CD4-positive, alpha-beta T cell treated with Interferon alpha-2 for 1 hour (primary cell): ENCODE measurements around the gene NLRP6.

ENCODE experiments used
- DNase-seq, 2 donors: peaks; one replicate each; pipeline ENCODE4 v3.0.0-alpha.2; 2020 to 2022

Gene NLRP6

DNA sequence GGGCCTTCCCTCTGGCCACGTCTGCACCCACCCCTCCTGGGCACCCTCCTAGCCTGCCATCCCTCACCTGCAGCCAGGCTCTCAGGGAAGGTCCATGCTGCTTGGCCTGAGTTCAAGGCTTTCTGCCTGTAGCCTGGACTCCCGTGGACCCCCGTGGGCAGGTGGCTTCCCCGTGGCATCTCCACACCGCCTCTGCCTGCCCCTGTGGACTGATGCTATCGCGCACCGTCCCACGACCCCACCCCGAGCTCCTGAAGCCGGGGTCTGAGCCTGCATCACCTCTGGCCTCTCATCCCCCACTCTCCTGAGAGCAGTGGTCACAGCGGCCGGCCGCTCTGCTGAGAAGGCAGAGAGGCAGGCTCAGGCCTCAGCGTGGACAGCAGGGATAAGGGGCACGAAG is 16.6 kb downstream of the NLRP6 start:
- DNase-seq = no peak

DNA sequence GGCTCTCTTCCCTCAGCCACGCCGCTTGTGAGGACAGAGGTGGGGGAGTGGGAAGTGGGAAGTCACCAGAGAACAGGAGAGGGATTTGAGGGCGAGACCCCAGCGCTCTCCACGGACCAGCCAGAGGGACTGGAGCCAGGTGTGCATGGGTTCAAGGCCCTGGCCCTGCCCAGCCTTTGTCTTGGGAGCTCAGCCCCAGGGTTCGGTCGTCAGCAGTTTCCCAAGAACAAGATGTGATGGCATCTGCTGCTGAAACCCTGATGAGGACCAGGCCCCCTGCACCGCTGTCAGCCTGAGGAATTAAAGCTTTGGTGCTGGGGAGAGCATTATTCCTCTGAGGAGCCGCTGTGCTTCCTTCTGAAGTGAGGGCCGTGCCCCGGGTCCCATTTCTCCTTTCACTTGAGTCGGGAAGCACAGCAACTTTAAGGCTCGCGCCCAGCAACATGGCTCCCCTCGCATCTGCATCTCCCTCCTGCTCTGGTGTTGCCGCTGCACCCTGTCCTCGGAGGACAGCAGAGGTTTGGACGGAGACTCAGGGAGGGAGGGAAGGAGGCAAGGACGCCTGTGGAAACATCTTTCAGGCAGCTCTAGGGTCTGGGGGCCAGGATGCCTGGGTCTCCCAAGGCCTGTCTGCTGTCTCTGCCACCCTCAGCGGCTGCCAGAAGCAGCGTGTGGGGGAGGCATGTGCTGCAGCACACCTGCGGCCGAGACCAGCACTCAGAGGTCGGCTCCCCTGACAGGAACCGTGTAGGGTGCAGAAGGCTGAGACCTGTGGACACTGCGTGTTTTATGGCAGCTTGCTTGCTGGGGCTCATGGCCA is 17.4 kb downstream of the NLRP6 start:
- no peak for DNase-seq

DNA sequence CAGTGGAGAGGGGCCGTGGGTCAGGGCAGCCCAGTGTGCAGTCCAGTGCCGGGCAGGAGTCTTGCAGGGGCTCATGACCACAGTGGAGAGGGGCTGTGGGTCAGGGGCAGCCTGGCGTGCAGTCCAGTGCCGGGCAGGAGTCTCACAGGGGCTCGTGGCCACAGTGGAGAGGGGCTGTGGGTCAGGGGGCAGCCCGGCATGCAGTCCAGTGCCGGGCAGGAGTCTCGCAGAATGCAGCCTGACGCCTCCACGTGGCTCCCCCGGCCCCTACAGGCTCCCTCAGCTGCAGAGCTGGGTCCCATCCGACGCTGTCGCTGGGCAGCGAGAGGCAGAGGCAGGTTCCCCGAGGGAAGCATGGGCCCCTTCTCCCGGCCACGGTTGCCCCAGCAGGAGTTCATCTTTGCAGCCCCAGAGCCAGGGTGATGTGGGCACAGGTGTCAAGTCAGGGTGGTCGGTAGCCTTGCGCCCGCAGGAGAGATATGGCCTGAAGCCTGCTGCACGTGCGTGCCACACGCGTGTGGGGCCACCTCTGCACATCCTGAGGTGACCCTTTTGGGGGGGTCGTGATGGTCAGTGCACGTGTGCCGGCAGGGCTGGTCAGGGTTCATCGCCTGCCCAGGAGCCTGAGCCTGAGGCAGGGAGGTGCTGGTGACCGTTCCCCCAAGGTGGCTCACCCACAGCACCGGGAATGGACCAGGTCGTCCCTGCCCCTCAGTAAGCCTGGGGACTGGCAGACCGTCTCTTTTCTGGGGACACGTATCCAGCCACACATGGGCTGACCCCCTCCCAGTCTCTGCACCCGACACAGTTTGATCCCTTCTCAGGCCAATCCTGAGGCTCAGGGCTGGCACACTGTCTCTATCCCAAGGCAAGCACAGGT is 18.2 kb downstream of the NLRP6 start:
- no peak for DNase-seq

DNA sequence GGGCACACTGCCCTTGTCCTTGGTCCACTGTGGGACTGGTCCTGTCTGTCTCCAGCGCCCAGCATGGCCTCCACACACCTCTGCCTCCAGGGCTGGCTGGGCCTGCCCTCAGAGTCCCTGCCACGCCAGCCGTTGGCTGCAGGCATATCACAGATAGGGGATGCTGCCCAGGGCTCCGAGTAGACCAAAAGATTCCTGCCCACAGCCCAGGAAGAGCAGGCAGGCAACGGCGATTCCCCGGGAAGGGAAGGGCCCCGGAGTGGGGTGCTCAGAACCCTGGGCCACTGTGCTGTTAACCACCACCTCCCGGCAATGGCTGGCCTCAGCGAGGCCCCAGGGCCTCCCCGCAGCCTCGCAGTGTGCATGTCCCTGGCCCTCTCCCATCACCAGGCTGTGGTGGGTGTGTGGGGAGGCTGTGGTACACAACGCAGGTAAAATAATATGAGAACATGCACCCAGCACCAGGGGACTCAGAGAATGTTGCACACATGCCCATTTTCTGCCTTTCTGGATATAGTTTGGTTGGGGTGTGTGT is 18.9 kb downstream of the NLRP6 start:
- DNase-seq = no peak

DNA sequence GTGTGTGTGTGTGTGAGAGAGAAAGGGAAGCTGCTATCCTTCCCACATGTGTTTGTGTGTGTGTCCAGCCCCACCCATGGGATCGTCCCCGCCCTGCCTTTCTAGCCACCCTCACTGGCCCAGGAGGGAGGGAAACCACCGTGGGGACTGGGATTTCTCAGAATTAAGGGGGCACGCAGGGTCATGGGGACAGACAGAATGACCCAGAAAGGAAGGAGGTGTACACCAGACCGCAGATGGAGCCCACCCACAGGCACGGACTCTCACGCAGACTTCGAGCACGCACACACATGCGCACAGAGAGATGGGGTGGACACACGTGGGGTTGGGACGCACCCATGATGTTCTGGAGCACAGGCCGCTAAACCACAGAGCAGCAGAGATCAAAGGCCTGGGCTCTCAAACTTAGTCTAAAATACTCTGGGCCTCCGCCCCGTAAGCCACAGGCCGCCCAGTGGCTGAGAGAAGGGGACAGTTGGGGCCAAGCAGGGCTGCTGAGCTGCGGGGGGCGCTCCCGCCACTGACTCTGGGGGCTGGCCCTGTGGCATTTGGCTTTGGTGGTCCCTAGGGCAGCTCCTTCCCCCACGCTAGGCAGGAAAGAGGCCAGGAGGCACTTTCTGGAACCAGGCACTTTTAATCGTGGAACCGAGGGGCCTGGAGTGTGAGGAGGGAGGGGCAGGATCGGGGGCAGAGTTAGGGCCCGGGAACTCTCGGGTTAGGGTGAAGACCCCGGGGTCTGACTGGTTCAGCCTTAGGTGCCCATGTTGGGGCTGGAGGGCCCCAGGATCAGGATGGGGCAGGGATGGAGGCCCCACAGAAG is 19.6 kb downstream of the NLRP6 start:
- peak in 1 of 2 donors; percentile 62 for DNase-seq

DNA sequence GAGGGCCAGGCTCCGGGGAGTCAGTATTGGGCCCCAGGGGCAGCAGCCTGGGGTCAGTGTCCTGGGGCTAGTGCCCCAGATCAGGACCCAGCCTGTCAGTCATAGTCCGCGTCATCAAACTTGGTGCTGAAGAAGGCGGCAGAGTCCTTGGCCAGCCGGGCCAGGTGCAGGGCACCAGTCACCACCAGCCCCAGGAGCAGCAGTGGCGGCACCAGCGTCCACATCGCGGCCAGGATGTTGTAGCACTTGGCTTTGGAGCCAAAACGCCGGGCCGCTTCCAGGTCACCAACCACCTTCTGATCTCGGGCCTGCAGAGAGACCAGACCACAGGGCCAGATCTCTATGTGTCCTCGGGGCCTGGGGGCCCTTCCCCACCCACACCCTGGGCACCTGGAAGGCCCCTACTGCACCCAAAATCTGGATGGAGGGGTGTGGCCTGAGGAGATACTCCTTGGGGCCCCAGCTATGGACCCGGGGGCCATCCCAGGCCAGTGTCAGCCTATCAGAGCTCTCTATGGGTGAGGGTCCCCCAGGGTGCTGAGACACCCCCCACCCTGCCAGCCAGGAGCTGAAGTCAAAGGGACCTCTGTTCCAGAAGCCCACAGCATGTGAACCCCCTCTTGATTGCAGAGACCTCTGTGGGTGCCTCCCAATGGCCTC is 20.3 kb downstream of the NLRP6 start:
- DNase-seq = no peak

DNA sequence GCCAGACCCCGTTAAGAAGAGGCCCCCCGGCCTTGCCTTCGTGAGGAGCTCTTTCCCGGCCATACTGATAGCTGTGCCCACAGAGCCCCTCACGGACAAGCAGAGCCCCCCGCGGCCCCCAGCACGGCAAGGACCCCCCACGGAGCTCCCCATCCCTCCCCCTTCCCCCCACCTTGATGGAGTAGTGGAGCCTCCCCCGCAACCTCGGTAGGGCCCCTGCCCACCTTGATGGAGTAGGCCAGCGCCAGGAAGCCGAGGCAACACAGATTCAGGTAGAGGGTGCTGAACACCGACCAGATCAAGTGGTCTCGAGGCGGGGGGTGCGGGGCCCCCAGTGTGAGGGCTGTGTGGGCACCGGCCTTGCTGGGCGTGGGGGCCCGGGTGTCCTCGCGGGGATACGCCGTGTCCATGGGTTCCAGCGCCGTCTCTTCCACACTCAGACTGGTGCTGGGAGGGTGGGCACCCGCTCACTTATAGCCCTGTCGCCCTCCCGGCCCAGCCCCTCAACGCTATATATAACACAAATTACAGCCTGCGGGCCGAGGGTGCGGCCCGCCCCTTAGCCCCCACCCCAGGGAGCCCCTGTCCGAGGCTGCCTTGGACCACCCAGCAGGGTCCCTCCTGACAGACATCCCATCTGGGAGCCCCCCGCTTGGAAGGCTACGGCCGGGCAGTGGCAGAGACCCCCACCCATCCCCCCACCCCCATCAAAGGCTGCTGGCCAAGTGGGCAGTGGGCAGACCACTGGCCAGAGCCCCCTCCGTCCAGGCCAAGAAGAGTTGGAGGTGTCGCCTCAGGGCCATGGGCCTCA is 21.1 kb downstream of the NLRP6 start, which contains the start of gene IFITM5:
Gene IFITM5 (minus strand): TSS at position 446 of the 811 bp plus-strand sequence. CDS start 36 bp downstream, at position 410.
- DNase-seq = no peak

DNA sequence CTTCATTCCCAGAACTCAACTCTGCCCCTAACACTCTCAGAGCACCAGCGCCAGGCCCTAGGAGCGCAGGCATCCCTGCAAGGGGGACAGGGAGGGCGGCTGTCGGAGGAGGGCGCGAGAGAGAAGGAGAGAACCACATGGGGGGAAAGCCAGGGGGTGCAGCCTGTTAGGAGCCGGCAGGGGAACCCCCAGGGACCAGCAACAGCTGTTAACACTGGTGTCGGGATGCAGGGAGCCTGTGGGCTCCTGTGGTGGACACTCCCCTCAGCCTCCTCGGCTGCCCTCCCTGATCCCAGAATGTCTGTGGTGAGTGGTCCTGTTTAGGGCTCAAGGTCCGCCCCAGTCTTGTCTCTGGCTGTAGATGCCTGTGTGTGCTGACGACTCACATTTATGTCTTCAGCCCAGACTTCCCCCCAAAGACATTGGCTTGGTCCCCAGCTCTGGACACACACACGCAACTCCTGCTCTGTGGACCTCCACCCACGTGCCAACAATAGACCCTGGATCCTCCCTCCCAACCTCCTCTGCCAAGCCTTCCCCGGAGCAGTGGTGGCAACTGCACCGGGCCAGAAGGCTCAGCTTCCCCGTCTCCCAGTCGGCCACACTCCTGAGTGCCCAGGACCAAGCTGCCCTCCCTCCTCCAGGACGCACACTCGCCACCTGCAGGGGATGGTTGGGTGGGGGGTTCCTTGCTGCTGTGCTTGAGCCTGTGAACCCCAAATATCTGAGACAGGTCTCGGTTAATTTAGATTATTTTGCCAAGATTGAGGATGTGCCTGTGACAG is 21.9 kb downstream of the NLRP6 start:
- no peak for DNase-seq

DNA sequence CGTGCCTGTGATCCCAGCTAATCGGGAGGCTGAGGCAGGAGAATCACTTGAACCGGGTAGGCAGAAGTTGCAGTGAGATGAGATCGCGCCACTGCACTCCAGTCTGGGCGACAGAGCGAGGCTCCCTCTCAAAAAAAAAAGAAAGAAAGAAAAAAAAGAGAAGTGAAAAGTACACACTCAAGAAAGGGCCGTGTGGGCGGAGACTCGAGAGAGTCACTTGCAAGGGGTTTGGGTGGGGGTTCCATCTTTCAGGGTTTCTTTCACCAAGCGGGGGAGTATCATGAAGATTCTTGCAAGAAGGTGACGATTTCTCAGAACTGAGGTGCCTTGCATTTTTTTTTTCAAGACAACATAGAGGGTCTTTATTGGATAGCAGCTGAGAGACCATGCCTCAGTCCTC is 25.2 kb downstream of the NLRP6 start:
- DNase-seq = no peak

DNA sequence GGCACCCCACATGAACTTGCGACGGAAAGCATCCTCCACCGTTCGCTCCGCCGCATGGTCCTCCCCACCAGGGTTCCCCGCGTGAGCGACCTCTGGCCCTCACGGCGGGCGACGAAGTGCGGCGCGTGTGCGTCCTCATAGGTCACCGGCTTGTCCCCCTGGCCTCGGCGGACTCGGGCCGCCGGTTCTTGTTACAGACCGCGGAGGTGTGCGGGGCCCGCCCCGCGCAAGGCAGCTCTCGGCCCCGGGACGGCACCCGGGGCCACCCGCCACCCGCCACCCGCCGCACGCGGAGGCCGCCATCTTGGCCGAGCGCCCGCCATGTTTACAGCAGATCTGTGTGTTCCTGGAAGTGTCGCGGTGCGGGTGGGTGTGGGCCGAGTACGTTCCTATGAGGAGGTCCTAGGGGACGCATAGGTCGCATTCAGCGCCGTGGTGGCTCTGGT is 25.9 kb downstream of the NLRP6 start:
- DNase-seq = no peak

DNA sequence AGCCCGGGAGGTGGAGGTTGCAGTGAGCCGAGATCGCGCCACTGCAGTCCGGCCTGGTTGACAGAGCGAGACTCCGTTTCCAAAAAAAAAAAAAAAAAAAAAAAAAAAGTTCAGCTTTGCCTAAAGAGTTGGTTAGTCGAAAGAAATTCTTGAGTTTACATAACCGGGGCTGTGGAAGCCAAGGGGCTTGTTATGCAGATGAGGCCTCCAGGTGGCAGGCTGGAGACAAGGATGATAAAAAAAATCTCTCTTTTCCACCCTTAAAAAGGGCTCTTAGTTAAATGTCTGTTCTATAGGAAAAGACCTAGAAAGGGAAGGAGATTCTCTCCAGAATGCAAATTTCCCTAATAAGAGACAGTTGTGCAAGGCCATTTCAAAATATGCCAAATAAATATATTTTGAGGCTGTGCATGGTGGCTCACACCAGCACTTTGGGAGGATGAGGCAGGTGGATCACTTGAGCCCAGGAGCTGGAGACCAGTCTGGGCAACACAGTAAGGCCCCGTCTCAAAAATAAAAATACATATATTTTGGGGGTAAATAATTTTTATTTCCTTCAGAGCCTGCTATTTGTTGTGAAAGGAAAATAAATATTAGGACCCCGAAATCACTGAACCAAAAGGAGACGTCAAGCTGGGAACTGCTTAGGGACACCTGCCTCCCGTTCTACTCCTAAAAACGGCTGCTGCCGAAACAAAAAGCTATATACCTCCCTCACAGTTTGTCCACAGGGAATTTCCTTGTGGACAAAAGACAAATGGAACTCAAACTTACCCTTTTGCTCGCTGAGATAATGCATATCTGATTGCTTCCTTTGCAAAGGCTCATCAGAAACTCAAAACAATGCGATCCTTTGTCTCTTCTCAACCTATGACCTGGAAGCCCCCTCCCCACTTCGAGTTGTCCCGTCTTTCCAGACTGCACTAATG is 27.0 kb downstream of the NLRP6 start:
- DNase-seq = peak; percentile 69 to 81

DNA sequence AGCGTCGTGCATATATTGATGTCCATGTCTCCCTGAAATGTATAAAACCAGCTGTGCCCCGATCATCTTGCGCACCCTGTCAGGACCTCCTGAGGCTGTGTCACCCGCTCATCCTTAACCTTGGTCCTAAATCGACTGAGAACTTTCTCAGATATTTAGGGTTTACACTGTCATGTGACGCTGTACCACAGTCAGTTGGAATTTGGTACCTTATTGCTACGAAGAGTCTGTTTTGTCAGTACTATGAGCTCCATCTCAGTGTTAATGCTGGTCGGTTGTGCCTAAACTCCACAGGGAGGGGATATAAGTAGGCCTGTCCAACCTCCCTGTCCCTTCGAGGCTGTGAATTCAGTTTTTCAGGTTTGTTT is 27.6 kb downstream of the NLRP6 start:
- DNase-seq = no peak

DNA sequence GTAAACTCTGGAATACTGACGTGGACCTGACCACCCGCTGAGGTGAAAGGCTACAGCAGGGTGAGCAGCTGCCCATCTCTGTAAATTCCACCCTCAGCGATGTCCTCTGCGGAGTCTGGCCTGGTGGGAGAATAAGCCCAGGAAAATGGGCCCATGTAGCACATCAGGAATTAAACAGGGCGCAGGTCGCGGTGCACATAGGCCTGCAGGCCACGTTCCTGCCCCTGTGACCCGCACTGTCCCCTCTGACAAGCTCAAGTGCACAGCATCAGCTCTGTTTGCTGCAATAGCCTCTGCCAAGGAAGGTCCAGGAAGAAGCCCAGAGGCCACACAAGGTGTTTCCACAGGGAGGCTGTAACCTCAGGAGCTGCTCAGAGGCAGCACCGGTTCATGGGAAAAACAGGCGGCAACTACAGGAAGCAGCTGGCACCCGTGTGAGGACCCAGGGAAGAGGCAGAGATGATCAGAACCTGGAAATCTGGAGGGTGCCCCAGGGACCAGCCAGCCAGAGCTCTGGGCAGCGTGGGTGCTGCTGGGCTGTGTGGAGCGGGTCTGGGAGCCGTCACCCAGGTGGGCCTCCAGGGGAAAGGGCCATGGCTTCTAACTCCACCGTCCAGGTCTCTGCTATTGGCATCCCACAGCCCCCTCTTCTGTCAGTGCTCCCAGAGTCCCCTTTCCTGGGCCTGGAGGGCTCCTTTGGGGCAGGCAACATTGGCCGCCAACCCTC is 28.6 kb downstream of the NLRP6 start:
- DNase-seq = no peak

DNA sequence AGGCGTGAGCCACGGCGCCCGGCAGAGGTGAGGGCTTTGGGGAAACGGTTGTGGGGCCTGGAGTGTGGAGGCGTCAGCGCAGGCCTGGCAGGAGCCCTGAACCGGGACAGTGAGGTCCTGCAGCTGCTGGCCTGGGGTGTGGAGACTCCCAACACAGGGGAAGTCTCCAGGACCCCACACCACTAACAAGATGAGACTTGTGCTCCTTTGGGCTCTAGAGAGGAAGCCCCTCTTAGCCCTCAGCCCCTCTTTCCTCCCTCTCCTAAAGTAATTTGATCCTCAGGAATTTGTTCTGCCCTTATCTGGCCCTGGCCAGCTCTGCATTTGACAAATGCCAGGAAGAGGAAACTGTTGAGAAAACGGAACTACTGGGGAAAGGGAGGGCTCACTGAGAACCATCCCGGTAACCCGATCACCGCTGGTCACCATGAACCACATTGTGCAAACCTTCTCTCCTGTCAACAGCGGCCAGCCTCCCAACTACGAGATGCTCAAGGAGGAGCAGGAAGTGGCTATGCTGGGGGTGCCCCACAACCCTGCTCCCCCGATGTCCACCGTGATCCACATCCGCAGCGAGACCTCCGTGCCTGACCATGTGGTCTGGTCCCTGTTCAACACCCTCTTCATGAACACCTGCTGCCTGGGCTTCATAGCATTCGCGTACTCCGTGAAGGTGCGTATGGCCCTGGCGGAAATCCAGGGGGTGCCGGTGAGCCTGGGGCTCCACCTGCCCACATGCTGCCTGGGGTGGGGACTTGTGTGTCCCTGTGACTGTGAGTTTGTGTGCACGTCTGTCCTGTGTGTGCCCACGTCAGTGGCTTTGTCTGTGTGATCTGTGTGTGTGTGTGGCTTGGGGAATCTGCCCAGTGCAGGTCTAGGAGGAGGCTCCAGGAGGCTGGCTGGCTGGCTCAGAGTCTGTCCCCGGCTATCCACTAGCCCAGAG is 29.8 kb downstream of the NLRP6 start, which contains the start of gene IFITM2:
Gene IFITM2 (plus strand): TSS at position 51 of the 943 bp plus-strand sequence. CDS start 377 bp downstream, at position 428.
- peak; percentile 73 to 76 for DNase-seq

DNA sequence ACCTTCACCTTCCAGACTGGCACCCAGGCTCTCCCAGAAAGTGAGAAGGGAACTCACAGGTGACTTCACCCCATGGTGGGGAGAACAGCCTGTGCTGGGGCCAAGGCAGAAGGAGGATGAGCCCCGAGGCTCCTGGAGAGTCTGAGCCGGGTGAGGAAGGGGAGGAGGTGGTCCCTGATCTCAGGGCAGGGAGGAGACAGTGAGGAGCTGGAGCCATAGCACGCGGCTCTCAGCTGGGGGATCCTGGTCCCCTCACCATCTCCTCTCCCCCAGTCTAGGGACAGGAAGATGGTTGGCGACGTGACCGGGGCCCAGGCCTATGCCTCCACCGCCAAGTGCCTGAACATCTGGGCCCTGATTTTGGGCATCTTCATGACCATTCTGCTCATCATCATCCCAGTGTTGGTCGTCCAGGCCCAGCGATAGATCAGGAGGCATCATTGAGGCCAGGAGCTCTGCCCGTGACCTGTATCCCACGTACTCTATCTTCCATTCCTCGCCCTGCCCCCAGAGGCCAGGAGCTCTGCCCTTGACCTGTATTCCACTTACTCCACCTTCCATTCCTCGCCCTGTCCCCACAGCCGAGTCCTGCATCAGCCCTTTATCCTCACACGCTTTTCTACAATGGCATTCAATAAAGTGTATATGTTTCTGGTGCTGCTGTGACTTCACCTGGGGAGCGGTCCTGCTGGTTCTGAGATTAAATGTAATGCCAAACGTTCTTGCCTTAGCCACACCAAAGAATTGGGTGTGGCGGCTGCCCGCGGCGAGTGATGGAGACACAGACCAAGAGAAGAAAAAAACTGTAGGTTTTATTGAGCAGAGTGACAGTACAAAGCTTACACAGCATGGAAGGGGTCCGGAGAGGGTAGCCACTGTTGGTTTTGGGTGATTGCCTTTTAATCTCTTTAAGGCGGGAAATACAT is 30.8 kb downstream of the NLRP6 start:
- peak in 1 of 2 donors; percentile 68 for DNase-seq
